Ectodermal cell (in vitro differentiated cells): ENCODE measurements around the gene MGME1.

Source experiments
- H3K27ac ChIP-seq: 2 replicates; pipeline ENCODE4 v1.7.0; 2013; ENCODE audit warnings: mild to moderate bottlenecking, low read depth, low read length; ENCODE audit not compliant: insufficient read depth, poor library complexity, severe bottlenecking
- H3K27me3 ChIP-seq: 2 replicates; pipeline ENCODE4 v1.7.0; 2013; ENCODE audit warnings: mild to moderate bottlenecking, low read length; ENCODE audit not compliant: insufficient read depth, control insufficient read depth, poor library complexity, severe bottlenecking
- H3K36me3 ChIP-seq: one replicate; pipeline ENCODE4 v1.7.0; 2013; ENCODE audit warnings: low read length; ENCODE audit not compliant: control insufficient read depth, insufficient read depth
- H3K4me1 ChIP-seq: one replicate; pipeline ENCODE4 v1.7.0; 2013; ENCODE audit warnings: low read length; ENCODE audit not compliant: control insufficient read depth, insufficient read depth
- H3K4me3 ChIP-seq: 2 replicates; pipeline ENCODE4 v1.7.0; 2013; ENCODE audit warnings: low read depth, low read length, control low read depth; ENCODE audit not compliant: insufficient read depth
- H3K9me3 ChIP-seq: 2 replicates; pipeline ENCODE4 v1.7.0; 2013; ENCODE audit warnings: mild to moderate bottlenecking, low read length, moderate library complexity; ENCODE audit not compliant: control insufficient read depth
- WGBS, 2 experiments: methylation state at CpG; one replicate each; pipeline ENCODE4 v1.1.7; 2013; ENCODE audit warnings: missing lambda C conversion rate in 2 of 2; 5-methylcytosine and 5-hydroxymethylcytosine counted together

Gene MGME1

DNA sequence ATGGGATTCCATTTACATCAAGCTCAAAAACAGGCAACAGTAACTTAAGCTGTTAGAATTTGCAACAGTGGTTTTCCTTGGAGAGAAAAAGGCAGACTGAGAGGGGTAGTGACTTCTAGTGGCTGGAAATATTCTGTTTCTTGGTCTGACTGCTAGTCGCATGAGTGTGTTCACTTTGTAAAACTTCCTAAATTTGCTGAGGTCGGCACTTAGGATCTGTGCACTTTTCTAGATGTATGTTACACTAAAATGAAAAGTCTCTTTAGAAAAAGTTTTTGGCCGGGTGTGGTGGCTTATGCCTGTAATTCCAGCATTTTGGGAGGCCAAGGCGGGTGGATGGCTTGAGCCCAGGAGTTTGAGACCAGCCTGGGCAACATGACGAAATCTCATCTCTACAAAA is 70.2 kb downstream of the MGME1 start:
- H3K9me3 ChIP-seq = no peaks in the 10 kb centered on the region
- no peak overlapping the region for H3K27ac ChIP-seq
- H3K4me1 ChIP-seq = peaks cover 15% of the 10 kb centered on the region
- H3K36me3 ChIP-seq = no peaks in the 10 kb centered on the region
- WGBS, 2 experiments = 95% methylated on average over 4 to 5 of the region's 5 CpGs
- no peaks in the 10 kb centered on the region for H3K27me3 ChIP-seq
- no peak overlapping the region for H3K4me3 ChIP-seq
